Activated CD4-positive, alpha-beta memory T cell treated with anti-CD3 and anti-CD28 coated beads for 36 hours (primary cell): Measurements from ENCODE around the gene NOL11. TPM values are rescaled to one million over a fixed set of nuclear protein-coding genes. Genes with fewer than 3 reads are reported as not detected.
"Not testable (repeated sequence)": the region's sequence is repeated elsewhere in the genome, so short reads cannot be mapped to it uniquely, and the experiment has no call there.

Experiments
- CTCF ChIA-PET: fragments of 350-600 bp; sonication (Branson Sonifier 250); formaldehyde crosslinking; loops from one replicate; lab custom pipeline; 2021; ENCODE audit warnings: antibody characterized with exemption, inconsistent platforms; lab: Charles Lee
- POLR2A ChIA-PET: fragments of 350-600 bp; sonication (Branson Sonifier 250); formaldehyde crosslinking; loops from one replicate; lab custom pipeline; 2021; ENCODE audit warnings: antibody characterized with exemption; lab: Charles Lee
- DNase-seq: peaks from one replicate; pipeline ENCODE4 v3.0.0-alpha.2; 2020
- H3K27ac Mint-ChIP-seq: one replicate; pipeline ENCODE4 v1.8.0; 2021; ENCODE audit warnings: mixed read lengths
- H3K27me3 Mint-ChIP-seq: one replicate; pipeline ENCODE4 v1.8.0; 2021; ENCODE audit warnings: mixed read lengths
- H3K36me3 Mint-ChIP-seq: one replicate; pipeline ENCODE4 v1.8.0; 2021; ENCODE audit warnings: mixed read lengths
- H3K4me1 Mint-ChIP-seq: one replicate; pipeline ENCODE4 v1.8.0; 2021; ENCODE audit warnings: low read depth, mixed read lengths
- H3K4me3 Mint-ChIP-seq: one replicate; pipeline ENCODE4 v1.8.0; 2021; ENCODE audit warnings: mild to moderate bottlenecking, mixed read lengths
- H3K9me3 Mint-ChIP-seq: one replicate; pipeline ENCODE4 v1.8.0; 2021; ENCODE audit warnings: mixed read lengths
- intact Hi-C: fragments of 100-400 bp; cut with micrococcal nuclease; formaldehyde crosslinking; loops from one replicate; pipeline ENCODE4 v1.15.1; 2023
- total RNA-seq, 2 experiments: library from RNA; stranded (reverse); gene quantifications; one replicate each; pipeline ENCODE4 v1.2.3, GENCODE V29; 2021

NOL11 gene
- total RNA-seq, 2 experiments from 2014 or later = 59.5 to 62.0 TPM

GRCh38 chr17:67733449-67733848, 15.7 kb downstream of the NOL11 start:
- intact Hi-C loops = no loop called here
- Mint-ChIP-seq H3K27me3 (no peaks in the 10 kb centered on the region), H3K4me1 (peaks cover 20% of the 10 kb centered on the region), H3K36me3 (peaks cover 65% of the 10 kb centered on the region), H3K4me3 (no peak overlapping the region), H3K9me3 (no peaks in the 10 kb centered on the region), H3K27ac (peak overlapping the region; percentile 35)
- no peak for DNase-seq
- ChIA-PET CTCF (no interaction called here), POLR2A (no interaction called here)

GRCh38 chr17:67737145-67737544, 19.4 kb downstream of the NOL11 start:
- intact Hi-C loops = no loop called here
- DNase-seq = no peak
- Mint-ChIP-seq H3K4me1 (peaks cover 15% of the 10 kb centered on the region), H3K4me3 (no peak overlapping the region), H3K27ac (no peak overlapping the region), H3K27me3 (no peaks in the 10 kb centered on the region), H3K9me3 (no peaks in the 10 kb centered on the region), H3K36me3 (peaks cover 58% of the 10 kb centered on the region)
- CTCF ChIA-PET = no interaction called here
- POLR2A ChIA-PET = no interaction called here

- CTCF ChIA-PET = no interaction called here
- intact Hi-C loops = no loop called here
Measured at GRCh38 chr17:67742025-67742424, 24.3 kb downstream of the NOL11 start.

GRCh38 chr17:67746704-67747571, 29.2 kb downstream of the NOL11 start:
- H3K27ac Mint-ChIP-seq = no peak overlapping the region
- H3K4me3 Mint-ChIP-seq = no peak overlapping the region
- H3K36me3 Mint-ChIP-seq = peaks cover 42% of the 10 kb centered on the region
- intact Hi-C loops = no loop called here
- no peak for DNase-seq
- ChIA-PET CTCF (no interaction called here), POLR2A (no interaction called here)
- H3K9me3 Mint-ChIP-seq = no peaks in the 10 kb centered on the region
- no peaks in the 10 kb centered on the region for H3K27me3 Mint-ChIP-seq
- H3K4me1 Mint-ChIP-seq = no peaks in the 10 kb centered on the region

More at GRCh38 chr17:67742025-67742424, 24.3 kb downstream of the NOL11 start:
- DNase-seq = no peak
- no peaks in the 10 kb centered on the region for H3K9me3 Mint-ChIP-seq
- H3K27ac Mint-ChIP-seq = no peak overlapping the region
- H3K27me3 Mint-ChIP-seq = no peaks in the 10 kb centered on the region
- no peaks in the 10 kb centered on the region for H3K4me1 Mint-ChIP-seq
- peaks cover 41% of the 10 kb centered on the region for H3K36me3 Mint-ChIP-seq
- POLR2A ChIA-PET = no interaction called here
- no peak overlapping the region for H3K4me3 Mint-ChIP-seq

GRCh38 chr17:67747681-67748235, 30.0 kb downstream of the NOL11 start:
- H3K9me3 Mint-ChIP-seq = no peaks in the 10 kb centered on the region
- ChIA-PET CTCF (no interaction called here), POLR2A (no interaction called here)
- intact Hi-C loops = no loop called here
- no peak overlapping the region for H3K27ac Mint-ChIP-seq
- no peaks in the 10 kb centered on the region for H3K27me3 Mint-ChIP-seq
- no peak for DNase-seq
- peaks cover 39% of the 10 kb centered on the region for H3K36me3 Mint-ChIP-seq
- H3K4me1 Mint-ChIP-seq = no peaks in the 10 kb centered on the region
- H3K4me3 Mint-ChIP-seq = no peak overlapping the region

- intact Hi-C loops = no loop called here
- no peak overlapping the region for H3K27ac Mint-ChIP-seq
- no peaks in the 10 kb centered on the region for H3K9me3 Mint-ChIP-seq
- no peaks in the 10 kb centered on the region for H3K27me3 Mint-ChIP-seq
- peaks cover 41% of the 10 kb centered on the region for H3K36me3 Mint-ChIP-seq
- ChIA-PET POLR2A (no interaction called here), CTCF (interaction anchor here (0.6 kb wide), 1 partner anchor 259 kb away, joined by 4 read pairs; no protein-coding TSS in a partner anchor)
- no peak overlapping the region for H3K4me3 Mint-ChIP-seq
- H3K4me1 Mint-ChIP-seq = peaks cover under 1% of the 10 kb centered on the region
- no peak for DNase-seq
Measured at GRCh38 chr17:67750067-67750466, 32.3 kb downstream of the NOL11 start.

GRCh38 chr17:67751101-67752074, 33.7 kb downstream of the NOL11 start:
- Mint-ChIP-seq H3K4me1 (peaks cover 10% of the 10 kb centered on the region), H3K9me3 (no peaks in the 10 kb centered on the region), H3K4me3 (no peak overlapping the region), H3K27me3 (no peaks in the 10 kb centered on the region), H3K36me3 (peaks cover 44% of the 10 kb centered on the region), H3K27ac (no peak overlapping the region)
- DNase-seq = no peak
- CTCF ChIA-PET = no interaction called here
- intact Hi-C loops = no loop called here
- POLR2A ChIA-PET = interaction anchor here (0.8 kb wide), 1 partner anchor 34 kb away, joined by 3 read pairs; the partner anchor contains the start of gene NOL11

GRCh38 chr17:67752160-67752559, 34.4 kb downstream of the NOL11 start:
- peaks cover 41% of the 10 kb centered on the region for H3K36me3 Mint-ChIP-seq

GRCh38 chr17:67753026-67753425, 35.3 kb downstream of the NOL11 start:
- CTCF ChIA-PET = no interaction called here
- H3K9me3 Mint-ChIP-seq = no peaks in the 10 kb centered on the region
- peaks cover 11% of the 10 kb centered on the region for H3K4me1 Mint-ChIP-seq
- no peaks in the 10 kb centered on the region for H3K27me3 Mint-ChIP-seq
- DNase-seq = no peak
- H3K4me3 Mint-ChIP-seq = no peak overlapping the region
- intact Hi-C loops = no loop called here
- POLR2A ChIA-PET = no interaction called here
- peaks cover 32% of the 10 kb centered on the region for H3K36me3 Mint-ChIP-seq
- H3K27ac Mint-ChIP-seq = no peak overlapping the region

More at GRCh38 chr17:67752160-67752559, 34.4 kb downstream of the NOL11 start:
- H3K4me1 Mint-ChIP-seq = peaks cover 11% of the 10 kb centered on the region
- H3K9me3 Mint-ChIP-seq, H3K4me3 Mint-ChIP-seq, DNase-seq, H3K27me3 Mint-ChIP-seq, POLR2A ChIA-PET, intact Hi-C loops, H3K27ac Mint-ChIP-seq, CTCF ChIA-PET: not testable (repeated sequence)

- POLR2A ChIA-PET = no interaction called here
- CTCF ChIA-PET = no interaction called here
- H3K27me3 Mint-ChIP-seq = no peaks in the 10 kb centered on the region
- intact Hi-C loops = no loop called here
- peaks cover 24% of the 10 kb centered on the region for H3K36me3 Mint-ChIP-seq
- no peak overlapping the region for H3K4me3 Mint-ChIP-seq
- H3K4me1 Mint-ChIP-seq = peaks cover 11% of the 10 kb centered on the region
- H3K27ac Mint-ChIP-seq = no peak overlapping the region
- H3K9me3 Mint-ChIP-seq = no peaks in the 10 kb centered on the region
- no peak for DNase-seq
Measured at GRCh38 chr17:67754001-67754400, 36.3 kb downstream of the NOL11 start.

- H3K27me3 Mint-ChIP-seq, H3K9me3 Mint-ChIP-seq, intact Hi-C loops, H3K4me3 Mint-ChIP-seq, H3K27ac Mint-ChIP-seq, CTCF ChIA-PET, DNase-seq: not testable (repeated sequence)
- Mint-ChIP-seq H3K36me3 (peaks cover 21% of the 10 kb centered on the region), H3K4me1 (peaks cover 11% of the 10 kb centered on the region)
- POLR2A ChIA-PET = interaction anchor here (0.7 kb wide), 1 partner anchor 15 kb away, joined by 3 read pairs; no protein-coding TSS in a partner anchor
Measured at GRCh38 chr17:67754686-67755085, 37.0 kb downstream of the NOL11 start.

GRCh38 chr17:67756766-67757165, 39.0 kb downstream of the NOL11 start:
- DNase-seq, H3K4me3 Mint-ChIP-seq, POLR2A ChIA-PET, H3K36me3 Mint-ChIP-seq, H3K9me3 Mint-ChIP-seq, H3K27ac Mint-ChIP-seq, intact Hi-C loops, H3K27me3 Mint-ChIP-seq: not testable (repeated sequence)
- CTCF ChIA-PET = interaction anchor here (0.9 kb wide), 1 partner anchor 11 kb away, joined by 3 read pairs; no protein-coding TSS in a partner anchor
- peaks cover 11% of the 10 kb centered on the region for H3K4me1 Mint-ChIP-seq
